Smooth muscle cell (in vitro differentiated cells): Measurements from ENCODE around the gene WFDC5. TPM values are rescaled to one million over a fixed set of nuclear protein-coding genes. Genes with fewer than 3 reads are reported as not detected.

Source experiments
- DNase-seq: peaks from one replicate; lab custom pipeline; 2025; ENCODE audit not compliant: unreplicated experiment; lab: John Stamatoyannopoulos, UW
- H2AFZ ChIP-seq: fragments of 200-600 bp; sonication (generic); 2 replicates; pipeline ENCODE4 v1.6.0; 2016; ENCODE audit warnings: antibody characterized with exemption, low read depth, mild to moderate bottlenecking
- H3F3A ChIP-seq: fragments of 200-600 bp; sonication (generic); 2 replicates; pipeline ENCODE4 v1.6.0; 2017; ENCODE audit warnings: antibody characterized with exemption, low read depth
- H3K27ac ChIP-seq: fragments of 200-600 bp; sonication (generic); 2 replicates; pipeline ENCODE4 v1.5.1; 2016; ENCODE audit warnings: low read depth, mild to moderate bottlenecking
- H3K27me3 ChIP-seq: fragments of 200-600 bp; sonication (generic); 2 replicates; pipeline ENCODE4 v1.6.1; 2016; ENCODE audit warnings: low read depth, mild to moderate bottlenecking
- H3K36me3 ChIP-seq: fragments of 200-600 bp; sonication (generic); 2 replicates; pipeline ENCODE4 v1.5.1; 2016; ENCODE audit warnings: low read depth
- H3K4me1 ChIP-seq: fragments of 200-600 bp; sonication (generic); 2 replicates; pipeline ENCODE4 v1.5.1; 2016; ENCODE audit warnings: low read depth
- H3K4me2 ChIP-seq: fragments of 200-600 bp; sonication (generic); 2 replicates; pipeline ENCODE4 v1.6.0; 2016; ENCODE audit warnings: mild to moderate bottlenecking
- H3K4me3 ChIP-seq: fragments of 200-600 bp; sonication (generic); 2 replicates; pipeline ENCODE4 v1.5.1; 2016; ENCODE audit warnings: mild to moderate bottlenecking
- H3K79me2 ChIP-seq: fragments of 200-600 bp; sonication (generic); 2 replicates; pipeline ENCODE4 v1.6.0; 2016; ENCODE audit warnings: low read depth, mild to moderate bottlenecking
- H3K9ac ChIP-seq: fragments of 200-600 bp; sonication (generic); 2 replicates; pipeline ENCODE4 v1.6.0; 2016; ENCODE audit warnings: low read depth
- H3K9me3 ChIP-seq: fragments of 200-600 bp; sonication (generic); replicated peaks from 2 replicates; pipeline ENCODE4 v1.5.1; 2016; ENCODE audit warnings: low read depth
- H4K20me1 ChIP-seq: fragments of 200-600 bp; sonication (generic); 2 replicates; pipeline ENCODE4 v1.6.0; 2016; ENCODE audit warnings: low read depth
- WGBS: methylation state at CpG from one replicate; pipeline ENCODE4 v1.1.7; 2016; ENCODE audit warnings: low lambda C conversion rate; 5-methylcytosine and 5-hydroxymethylcytosine counted together
- polyA plus RNA-seq: library from polyadenylated mRNA; unstranded; fragments of >200 nt; fragmentation: Nextera tagmentation; extraction: Ambion mirVana; gene quantifications from 2 replicates; pipeline ENCODE4 v1.2.1, GENCODE V29; 2016
- total RNA-seq: library from RNA; depleted of rRNA; stranded (reverse); fragments of >200 nt; gene quantifications from 2 replicates; pipeline ENCODE4 v1.2.3, GENCODE V29; 2014
- TF ChIP-seq, protein P1 (sequence below): fragments of 200-600 bp; sonication (generic); IDR thresholded peaks from 2 replicates; pipeline ENCODE4 v1.5.1; 2017; ENCODE audit warnings: borderline replicate concordance, mild to moderate bottlenecking, antibody characterized with exemption; ENCODE audit not compliant: insufficient read depth, poor library complexity, severe bottlenecking

WFDC5 gene
- total and polyA plus RNA-seq, 2 experiments from 2014 or later = not detected

- Histone ChIP-seq H3K4me2 (no peak overlapping the region), H3K27me3 (no peaks in the 10 kb centered on the region), H3K4me3 (no peak overlapping the region), H2AFZ (no peak overlapping the region), H3K27ac (peak overlapping the region; percentile 33), H3K9ac (no peak overlapping the region), H3K79me2 (no peaks in the 10 kb centered on the region), H3F3A (no peaks in the 10 kb centered on the region), H3K36me3 (no peaks in the 10 kb centered on the region), H3K9me3 (no peaks in the 10 kb centered on the region), H3K4me1 (no peaks in the 10 kb centered on the region), H4K20me1 (no peaks in the 10 kb centered on the region)
- DNase-seq = no peak
- TF ChIP-seq, protein P1, sequence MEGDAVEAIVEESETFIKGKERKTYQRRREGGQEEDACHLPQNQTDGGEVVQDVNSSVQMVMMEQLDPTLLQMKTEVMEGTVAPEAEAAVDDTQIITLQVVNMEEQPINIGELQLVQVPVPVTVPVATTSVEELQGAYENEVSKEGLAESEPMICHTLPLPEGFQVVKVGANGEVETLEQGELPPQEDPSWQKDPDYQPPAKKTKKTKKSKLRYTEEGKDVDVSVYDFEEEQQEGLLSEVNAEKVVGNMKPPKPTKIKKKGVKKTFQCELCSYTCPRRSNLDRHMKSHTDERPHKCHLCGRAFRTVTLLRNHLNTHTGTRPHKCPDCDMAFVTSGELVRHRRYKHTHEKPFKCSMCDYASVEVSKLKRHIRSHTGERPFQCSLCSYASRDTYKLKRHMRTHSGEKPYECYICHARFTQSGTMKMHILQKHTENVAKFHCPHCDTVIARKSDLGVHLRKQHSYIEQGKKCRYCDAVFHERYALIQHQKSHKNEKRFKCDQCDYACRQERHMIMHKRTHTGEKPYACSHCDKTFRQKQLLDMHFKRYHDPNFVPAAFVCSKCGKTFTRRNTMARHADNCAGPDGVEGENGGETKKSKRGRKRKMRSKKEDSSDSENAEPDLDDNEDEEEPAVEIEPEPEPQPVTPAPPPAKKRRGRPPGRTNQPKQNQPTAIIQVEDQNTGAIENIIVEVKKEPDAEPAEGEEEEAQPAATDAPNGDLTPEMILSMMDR = no peak
- 100% methylated on average over 2 of the region's 2 CpGs for WGBS
Observed at GRCh38 chr20:45105317-45105716, 9.7 kb downstream of the WFDC5 start.

- no peaks in the 10 kb centered on the region for H3K79me2 ChIP-seq
- no peak overlapping the region for H2AFZ ChIP-seq
- no peaks in the 10 kb centered on the region for H3K36me3 ChIP-seq
- H3F3A ChIP-seq = no peaks in the 10 kb centered on the region
- TF ChIP-seq, protein P1 = no peak
- no peak overlapping the region for H3K9ac ChIP-seq
- H3K4me3 ChIP-seq = no peak overlapping the region
- no peaks in the 10 kb centered on the region for H3K9me3 ChIP-seq
- WGBS = 35% methylated on average over 5 of the region's 5 CpGs
- H3K4me1 ChIP-seq = no peaks in the 10 kb centered on the region
- H3K27me3 ChIP-seq = peaks cover 5% of the 10 kb centered on the region
- no peaks in the 10 kb centered on the region for H4K20me1 ChIP-seq
- peak overlapping the region; percentile 33 for H3K27ac ChIP-seq
- DNase-seq = no peak
- H3K4me2 ChIP-seq = no peak overlapping the region
Observed at GRCh38 chr20:45104786-45105185, 10.2 kb downstream of the WFDC5 start.

- Histone ChIP-seq H2AFZ (no peak overlapping the region), H3K9ac (no peak overlapping the region), H3K27ac (no peak overlapping the region), H3K79me2 (no peaks in the 10 kb centered on the region), H3K4me3 (no peak overlapping the region), H3K9me3 (no peaks in the 10 kb centered on the region), H3K27me3 (peaks cover 10% of the 10 kb centered on the region), H3K4me2 (no peak overlapping the region), H4K20me1 (no peaks in the 10 kb centered on the region), H3K36me3 (no peaks in the 10 kb centered on the region), H3K4me1 (no peaks in the 10 kb centered on the region), H3F3A (no peaks in the 10 kb centered on the region)
- TF ChIP-seq, protein P1 = no peak
- no peak for DNase-seq
- WGBS = 93% methylated on average over 2 of the region's 2 CpGs
Observed at GRCh38 chr20:45103072-45103471, 11.9 kb downstream of the WFDC5 start.

DNA sequence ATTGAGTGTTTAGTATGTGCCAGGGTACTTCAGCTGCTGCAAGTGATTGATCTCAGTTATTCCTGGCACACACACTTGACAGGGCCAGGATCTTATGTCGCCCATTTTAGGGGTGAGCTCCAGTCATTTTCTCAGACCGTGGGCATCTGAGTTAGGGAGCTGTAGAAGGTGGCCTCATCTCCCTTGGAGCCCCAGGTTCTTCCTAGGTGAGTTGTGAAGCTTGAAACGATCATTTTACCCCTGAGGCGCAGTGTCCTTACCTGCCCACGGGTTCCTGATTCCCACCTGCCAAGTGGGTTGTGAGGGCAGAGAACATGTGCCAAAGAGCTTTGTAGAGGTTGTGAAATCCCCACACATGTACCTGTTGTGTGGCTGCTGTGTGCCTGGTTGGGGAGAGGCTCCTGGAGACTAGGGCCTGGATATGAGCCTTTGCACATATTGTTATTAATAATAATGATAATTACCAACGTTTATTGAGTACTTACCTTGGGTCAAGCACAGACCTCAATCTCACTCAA, 13.6 kb downstream of the WFDC5 start:
- Histone ChIP-seq H3K36me3 (no peaks in the 10 kb centered on the region), H3K9ac (no peak overlapping the region), H3K27me3 (peaks cover 10% of the 10 kb centered on the region), H3K27ac (no peak overlapping the region), H3F3A (no peaks in the 10 kb centered on the region), H3K4me3 (peak overlapping the region; percentile 39), H3K4me1 (no peaks in the 10 kb centered on the region), H4K20me1 (no peaks in the 10 kb centered on the region), H3K79me2 (no peaks in the 10 kb centered on the region), H3K4me2 (peak overlapping the region; percentile 81), H3K9me3 (no peaks in the 10 kb centered on the region), H2AFZ (peak overlapping the region; percentile 63)
- 66% methylated on average over 6 of the region's 6 CpGs for WGBS
- TF ChIP-seq, protein P1 = no peak
- no peak for DNase-seq
